Liver (tissue), 3 donors: ENCODE measurements around the gene BTN2A1.

ENCODE experiments used
- CTCF ChIP-seq: fragments of 150-350 bp; IDR thresholded peaks from 2 replicates; pipeline ENCODE4 v1.5.1; 2017; ENCODE audit warnings: improper control_type of control experiment, low read depth, low read length; ENCODE audit not compliant: missing input control
- EGR1 ChIP-seq, 2 donors: IDR thresholded peaks; 2 replicates each; pipeline ENCODE4 v1.6.1; 2016 to 2018; ENCODE audit warnings: antibody characterized with exemption in 2 of 2, low read depth in 2 of 2
- GABPA ChIP-seq, 2 donors: IDR thresholded peaks in 1 of 2; conservative IDR thresholded peaks in 1 of 2; 2 replicates each; pipeline ENCODE4 v1.6.1; 2016; ENCODE audit warnings: antibody characterized with exemption in 2 of 2, mild to moderate bottlenecking in 1 of 2, moderate library complexity in 1 of 2
- HNF4G ChIP-seq: IDR thresholded peaks from 2 replicates; pipeline ENCODE4 v1.6.1; 2016; ENCODE audit warnings: antibody characterized with exemption
- JUND ChIP-seq, 2 donors: IDR thresholded peaks; 2 replicates each; pipeline ENCODE4 v1.6.1; 2016; ENCODE audit warnings: antibody characterized with exemption in 2 of 2
- MAX ChIP-seq: IDR thresholded peaks from 2 replicates; pipeline ENCODE4 v1.6.1; 2016; ENCODE audit warnings: antibody characterized with exemption
- RAD21 ChIP-seq, 2 donors: IDR thresholded peaks; 2 replicates each; pipeline ENCODE4 v1.6.1; 2016; ENCODE audit warnings: antibody characterized with exemption in 2 of 2, mild to moderate bottlenecking in 2 of 2
- RXRA ChIP-seq, 2 donors: IDR thresholded peaks; 2 replicates each; pipeline ENCODE4 v1.6.1; 2017 to 2018; ENCODE audit warnings: antibody characterized with exemption in 2 of 2, mild to moderate bottlenecking in 1 of 2
- SP1 ChIP-seq: IDR thresholded peaks from 2 replicates; pipeline ENCODE4 v1.6.1; 2018; ENCODE audit warnings: antibody characterized with exemption, mild to moderate bottlenecking
- TAF1 ChIP-seq: conservative IDR thresholded peaks from 2 replicates; pipeline ENCODE4 v1.6.1; 2016; ENCODE audit warnings: antibody characterized with exemption, mild to moderate bottlenecking
- YY1 ChIP-seq: IDR thresholded peaks from 2 replicates; pipeline ENCODE4 v1.6.1; 2016; ENCODE audit warnings: antibody characterized with exemption, mild to moderate bottlenecking
- ZBTB33 ChIP-seq: IDR thresholded peaks from 2 replicates; pipeline ENCODE4 v1.6.1; 2016; ENCODE audit warnings: antibody characterized with exemption
- TF ChIP-seq, protein P1 (sequence below): IDR thresholded peaks from 2 replicates; pipeline ENCODE4 v1.6.1; 2016; ENCODE audit warnings: antibody characterized with exemption, mild to moderate bottlenecking
- donor health status: healthy.
- donor health status: healthy.

DNA sequence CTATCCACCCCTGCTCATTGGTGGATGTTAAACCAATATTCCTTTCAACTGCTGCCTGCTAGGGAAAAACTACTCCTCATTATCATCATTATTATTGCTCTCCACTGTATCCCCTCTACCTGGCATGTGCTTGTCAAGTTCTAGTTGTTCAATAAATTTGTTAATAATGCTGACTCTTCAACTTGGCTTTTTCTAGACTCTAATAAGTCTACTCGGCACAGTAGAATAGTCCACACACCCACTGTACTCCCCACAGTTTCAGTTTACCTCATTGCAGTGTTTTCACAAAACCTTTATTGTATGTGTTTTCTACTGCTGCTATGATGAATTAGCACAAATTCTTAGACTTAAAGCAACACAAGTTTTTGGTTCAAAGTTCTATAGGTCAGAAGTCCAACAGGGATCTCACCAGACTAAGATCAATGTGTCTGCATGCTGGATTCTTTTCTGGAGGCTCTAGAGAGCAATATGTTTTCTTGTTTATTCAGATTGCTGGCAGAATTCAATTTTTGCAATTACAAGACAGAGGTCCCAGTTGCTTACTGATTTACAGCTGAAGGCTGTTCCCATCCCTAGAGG, 42.6 kb upstream of the BTN2A1 start:
- TF ChIP-seq SP1 (no peak), EGR1 (IDR thresholded peaks at IDR 0.05; ENCODE audit: low read depth in 2 of 2) (no peak), CTCF (no peak), TAF1 (no peak), MAX (no peak), RAD21 (IDR thresholded peaks at IDR 0.05) (no peak), JUND (IDR thresholded peaks at IDR 0.05) (no peak), RXRA (IDR thresholded peaks at IDR 0.05) (no peak), HNF4G (no peak), ZBTB33 (no peak), GABPA (IDR thresholded peaks at IDR 0.05 in 1 of 2, conservative IDR thresholded peaks at IDR 0.05 in 1 of 2) (no peak), YY1 (no peak)
- TF ChIP-seq, protein P1, sequence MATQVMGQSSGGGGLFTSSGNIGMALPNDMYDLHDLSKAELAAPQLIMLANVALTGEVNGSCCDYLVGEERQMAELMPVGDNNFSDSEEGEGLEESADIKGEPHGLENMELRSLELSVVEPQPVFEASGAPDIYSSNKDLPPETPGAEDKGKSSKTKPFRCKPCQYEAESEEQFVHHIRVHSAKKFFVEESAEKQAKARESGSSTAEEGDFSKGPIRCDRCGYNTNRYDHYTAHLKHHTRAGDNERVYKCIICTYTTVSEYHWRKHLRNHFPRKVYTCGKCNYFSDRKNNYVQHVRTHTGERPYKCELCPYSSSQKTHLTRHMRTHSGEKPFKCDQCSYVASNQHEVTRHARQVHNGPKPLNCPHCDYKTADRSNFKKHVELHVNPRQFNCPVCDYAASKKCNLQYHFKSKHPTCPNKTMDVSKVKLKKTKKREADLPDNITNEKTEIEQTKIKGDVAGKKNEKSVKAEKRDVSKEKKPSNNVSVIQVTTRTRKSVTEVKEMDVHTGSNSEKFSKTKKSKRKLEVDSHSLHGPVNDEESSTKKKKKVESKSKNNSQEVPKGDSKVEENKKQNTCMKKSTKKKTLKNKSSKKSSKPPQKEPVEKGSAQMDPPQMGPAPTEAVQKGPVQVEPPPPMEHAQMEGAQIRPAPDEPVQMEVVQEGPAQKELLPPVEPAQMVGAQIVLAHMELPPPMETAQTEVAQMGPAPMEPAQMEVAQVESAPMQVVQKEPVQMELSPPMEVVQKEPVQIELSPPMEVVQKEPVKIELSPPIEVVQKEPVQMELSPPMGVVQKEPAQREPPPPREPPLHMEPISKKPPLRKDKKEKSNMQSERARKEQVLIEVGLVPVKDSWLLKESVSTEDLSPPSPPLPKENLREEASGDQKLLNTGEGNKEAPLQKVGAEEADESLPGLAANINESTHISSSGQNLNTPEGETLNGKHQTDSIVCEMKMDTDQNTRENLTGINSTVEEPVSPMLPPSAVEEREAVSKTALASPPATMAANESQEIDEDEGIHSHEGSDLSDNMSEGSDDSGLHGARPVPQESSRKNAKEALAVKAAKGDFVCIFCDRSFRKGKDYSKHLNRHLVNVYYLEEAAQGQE = no peak
